ENCODE data around the gene IL4. TPM values are rescaled to one million over a fixed set of nuclear protein-coding genes. Genes with fewer than 3 reads are reported as not detected.
"Not testable (repeated sequence)": the region's sequence is repeated elsewhere in the genome, so short reads cannot be mapped to it uniquely, and the experiment has no call there.

IL4 gene
- polyA plus RNA-seq, 1 donor from 2014 or later = not detected

GRCh38 chr5:132688536-132689339 lies 14.9 kb downstream of the IL4 start:
- Histone ChIP-seq H3K27ac (ENCODE audit: low read length) (no peak overlapping the region), H3K36me3 (ENCODE audit: insufficient read depth, low read length) (no peaks in the 10 kb centered on the region), H3K9ac (ENCODE audit: low read length) (no peak overlapping the region), H2AFZ (ENCODE audit: low read depth, low read length) (no peak overlapping the region), H3F3A (ENCODE audit: insufficient read depth, low read length, poor library complexity, severe bottlenecking) (no peaks in the 10 kb centered on the region), H3K27me3 (ENCODE audit: insufficient read depth, low read depth, low read length) (no peaks in the 10 kb centered on the region), H3K4me3 (ENCODE audit: low read length) (no peak overlapping the region), H4K20me1 (ENCODE audit: insufficient read depth) (no peaks in the 10 kb centered on the region), H3K9me3 (ENCODE audit: low read length) (no peaks in the 10 kb centered on the region), H3K4me2 (ENCODE audit: low read length) (no peak overlapping the region), H3K9me2 (ENCODE audit: insufficient read depth, low read length) (no peaks in the 10 kb centered on the region), H3K79me2 (replicated peaks; ENCODE audit: insufficient read depth, low read length) (no peaks in the 10 kb centered on the region)
- TF ChIP-seq SMC3 (conservative IDR thresholded peaks at IDR 0.05; ENCODE audit: poor library complexity) (no peak), REST (IDR thresholded peaks at IDR 0.05; ENCODE audit: borderline replicate concordance) (no peak), MXI1 (conservative IDR thresholded peaks at IDR 0.05; ENCODE audit: poor library complexity, severe bottlenecking) (no peak)

- Histone ChIP-seq H3K9me3 (ENCODE audit: low read length) (no peaks in the 10 kb centered on the region), H3K4me3 (ENCODE audit: low read length) (no peak overlapping the region), H3K4me2 (ENCODE audit: low read length) (no peak overlapping the region), H3K9me2 (ENCODE audit: insufficient read depth, low read length) (no peaks in the 10 kb centered on the region), H3K79me2 (replicated peaks; ENCODE audit: insufficient read depth, low read length) (no peaks in the 10 kb centered on the region), H3K27ac (ENCODE audit: low read length) (no peak overlapping the region), H3K36me3 (ENCODE audit: insufficient read depth, low read length) (no peaks in the 10 kb centered on the region), H3F3A (ENCODE audit: insufficient read depth, low read length, poor library complexity, severe bottlenecking) (no peaks in the 10 kb centered on the region), H4K20me1 (ENCODE audit: insufficient read depth) (no peaks in the 10 kb centered on the region), H3K9ac (ENCODE audit: low read length) (no peak overlapping the region), H3K27me3 (ENCODE audit: insufficient read depth, low read depth, low read length) (no peaks in the 10 kb centered on the region), H2AFZ (ENCODE audit: low read depth, low read length) (no peak overlapping the region)
- no peak for TF ChIP-seq CTCF (IDR thresholded peaks at IDR 0.05; ENCODE audit: poor library complexity, severe bottlenecking)
Measured at GRCh38 chr5:132689513-132689912, 15.7 kb downstream of the IL4 start.

GRCh38 chr5:132690156-132690555 lies 16.4 kb downstream of the IL4 start:
- Histone ChIP-seq H3K9me2 (ENCODE audit: insufficient read depth, low read length) (no peaks in the 10 kb centered on the region), H3K4me2 (ENCODE audit: low read length) (no peak overlapping the region), H2AFZ (ENCODE audit: low read depth, low read length) (no peak overlapping the region), H3K9me3 (ENCODE audit: low read length) (no peaks in the 10 kb centered on the region), H3K27ac (ENCODE audit: low read length) (no peak overlapping the region), H4K20me1 (ENCODE audit: insufficient read depth) (no peaks in the 10 kb centered on the region), H3F3A (ENCODE audit: insufficient read depth, low read length, poor library complexity, severe bottlenecking) (no peaks in the 10 kb centered on the region), H3K36me3 (ENCODE audit: insufficient read depth, low read length) (no peaks in the 10 kb centered on the region), H3K4me3 (ENCODE audit: low read length) (no peak overlapping the region), H3K27me3 (ENCODE audit: insufficient read depth, low read depth, low read length) (no peaks in the 10 kb centered on the region), H3K9ac (ENCODE audit: low read length) (no peak overlapping the region), H3K79me2 (replicated peaks; ENCODE audit: insufficient read depth, low read length) (no peaks in the 10 kb centered on the region)
- no peak for TF ChIP-seq RAD21 (conservative IDR thresholded peaks at IDR 0.05)

- not testable (repeated sequence) for H3K4me3 ChIP-seq (ENCODE audit: low read length); H3K4me2 ChIP-seq (ENCODE audit: low read length); H3F3A ChIP-seq (ENCODE audit: insufficient read depth, low read length, poor library complexity, severe bottlenecking); H3K27ac ChIP-seq (ENCODE audit: low read length); H3K9ac ChIP-seq (ENCODE audit: low read length); H3K79me2 ChIP-seq (replicated peaks; ENCODE audit: insufficient read depth, low read length); H3K27me3 ChIP-seq (ENCODE audit: insufficient read depth, low read depth, low read length); H3K9me3 ChIP-seq (ENCODE audit: low read length); H3K9me2 ChIP-seq (ENCODE audit: insufficient read depth, low read length); H2AFZ ChIP-seq (ENCODE audit: low read depth, low read length); H4K20me1 ChIP-seq (ENCODE audit: insufficient read depth); H3K36me3 ChIP-seq (ENCODE audit: insufficient read depth, low read length)
Measured at GRCh38 chr5:132691755-132692631, 18.2 kb downstream of the IL4 start.
